Activated T-helper 1 cell treated with anti-CD3 and anti-CD28 coated beads, Interleukin-12 subunit alpha, Interleukin-12 subunit beta, Interleukin-2, Interleukin-4 antibody, amounts not matched to agents 30 ng/mL and 10 ng/mL and 1 ng/mL, durations not matched to agents 14 hours and 24 hours and 36 hours (primary cell): Measurements from ENCODE around the gene LRRC37A3. TPM values are rescaled to one million over a fixed set of nuclear protein-coding genes. Genes with fewer than 3 reads are reported as not detected.
"Not testable (repeated sequence)": the region's sequence is repeated elsewhere in the genome, so short reads cannot be mapped to it uniquely, and the experiment has no call there.

Experiments used
- DNase-seq: peaks from one replicate; pipeline ENCODE4 v3.0.0; 2021; ENCODE audit warnings: low spot score
- H3K27ac Mint-ChIP-seq: one replicate; pipeline ENCODE4 v1.8.0; 2021; ENCODE audit warnings: mild to moderate bottlenecking, mixed read lengths
- H3K27me3 Mint-ChIP-seq: one replicate; pipeline ENCODE4 v1.8.0; 2022; ENCODE audit warnings: mild to moderate bottlenecking, moderate library complexity, mixed read lengths; ENCODE audit not compliant: insufficient read depth
- H3K36me3 Mint-ChIP-seq: one replicate; pipeline ENCODE4 v1.8.0; 2021; ENCODE audit warnings: low read depth, mixed read lengths
- H3K4me1 Mint-ChIP-seq: one replicate; pipeline ENCODE4 v1.8.0; 2021; ENCODE audit warnings: low read depth, mixed read lengths
- H3K4me3 Mint-ChIP-seq: one replicate; pipeline ENCODE4 v1.8.0; 2021; ENCODE audit warnings: mild to moderate bottlenecking, moderate library complexity, mixed read lengths
- H3K9me3 Mint-ChIP-seq: one replicate; pipeline ENCODE4 v1.8.0; 2021; ENCODE audit warnings: mixed read lengths
- intact Hi-C: fragments of 100-400 bp; cut with micrococcal nuclease; formaldehyde crosslinking; loops from one replicate; pipeline ENCODE4 v1.15.1; 2024
- total RNA-seq: library from RNA; stranded (reverse); gene quantifications from 2 replicates; pipeline ENCODE4 v1.2.3, GENCODE V29; 2022

LRRC37A3 gene
- total RNA-seq, 1 donor from 2014 or later: 12.4 TPM

- H3K27me3 Mint-ChIP-seq, H3K4me1 Mint-ChIP-seq, H3K9me3 Mint-ChIP-seq, intact Hi-C loops, H3K27ac Mint-ChIP-seq, DNase-seq, H3K4me3 Mint-ChIP-seq, H3K36me3 Mint-ChIP-seq: not testable (repeated sequence)
Measured at GRCh38 chr17:64840960-64841359, 78.3 kb downstream of the LRRC37A3 start.

- H3K27ac Mint-ChIP-seq, H3K9me3 Mint-ChIP-seq, H3K36me3 Mint-ChIP-seq, DNase-seq, H3K27me3 Mint-ChIP-seq: not testable (repeated sequence)
- Mint-ChIP-seq H3K4me1 (peaks cover 21% of the 10 kb centered on the region), H3K4me3 (peak overlapping the region; percentile 7)
- intact Hi-C loops: loop anchor here (5.0 kb wide), 1 partner anchor 61 kb away; no protein-coding TSS in a partner anchor
Measured at GRCh38 chr17:64838513-64838912, 80.8 kb downstream of the LRRC37A3 start.

GRCh38 chr17:64837018-64837761, 82.1 kb downstream of the LRRC37A3 start:
- H3K9me3 Mint-ChIP-seq, H3K36me3 Mint-ChIP-seq, H3K27me3 Mint-ChIP-seq: not testable (repeated sequence)
- intact Hi-C loops: loop anchor here (5.0 kb wide), 1 partner anchor 60 kb away; no protein-coding TSS in a partner anchor
- Mint-ChIP-seq H3K27ac (peak overlapping the region; percentile 87), H3K4me3 (peak overlapping the region; percentile 92), H3K4me1 (peaks cover 21% of the 10 kb centered on the region)
- peak; percentile 87 for DNase-seq

DNA sequence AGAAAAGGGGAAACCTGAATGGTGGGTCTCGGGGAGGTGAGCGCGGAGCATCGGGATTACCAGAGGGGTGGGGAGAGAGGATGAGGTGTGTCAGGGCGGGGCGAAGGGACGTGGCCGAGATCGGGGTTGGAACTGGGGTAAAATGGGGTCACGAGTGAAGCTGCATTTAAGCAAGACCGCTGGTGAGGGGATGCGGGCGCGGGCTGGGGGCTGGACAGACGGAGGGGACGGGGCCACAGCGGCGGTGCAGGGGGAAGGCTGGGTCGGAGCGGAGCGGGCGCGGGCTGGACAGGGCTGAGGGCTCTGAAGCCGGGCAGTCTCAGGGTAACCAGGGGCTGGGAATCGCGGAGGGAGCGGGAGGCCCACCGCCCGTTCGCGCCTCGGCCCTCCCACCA, 82.7 kb downstream of the LRRC37A3 start:
- not testable (repeated sequence) for H3K27me3 Mint-ChIP-seq
- H3K4me3 Mint-ChIP-seq: peak overlapping the region; percentile 92
- intact Hi-C loops: loop anchor here (5.0 kb wide), 1 partner anchor 59 kb away; no protein-coding TSS in a partner anchor

DNA sequence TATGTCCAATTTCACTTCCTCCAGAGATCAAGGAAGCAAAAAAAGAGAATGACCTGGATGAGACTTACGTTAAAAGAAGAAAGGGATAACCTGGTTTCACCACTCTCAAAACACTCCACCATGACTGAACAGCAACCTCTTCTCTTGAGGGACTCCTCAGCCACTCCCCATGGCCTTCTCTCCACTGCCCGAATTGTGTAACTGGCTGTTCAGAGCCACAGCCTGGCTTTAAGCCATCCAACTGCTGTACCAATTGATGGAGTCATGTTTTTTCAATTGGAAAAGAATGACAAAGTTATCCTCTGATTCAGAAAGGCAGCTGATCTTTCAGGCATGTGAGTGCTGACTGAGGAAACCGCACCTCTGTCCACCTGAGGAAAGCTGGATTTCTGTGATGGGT, 85.2 kb downstream of the LRRC37A3 start:
- Mint-ChIP-seq H3K4me3 (peak overlapping the region; percentile 26), H3K4me1 (peaks cover 30% of the 10 kb centered on the region)
- H3K27ac Mint-ChIP-seq, H3K9me3 Mint-ChIP-seq, H3K27me3 Mint-ChIP-seq, DNase-seq, intact Hi-C loops, H3K36me3 Mint-ChIP-seq: not testable (repeated sequence)

More for the DNA sequence above, 82.7 kb downstream of the LRRC37A3 start:
- peak overlapping the region; percentile 81 for H3K27ac Mint-ChIP-seq
- peaks cover 21% of the 10 kb centered on the region for H3K4me1 Mint-ChIP-seq
- peak; percentile 17 for DNase-seq
- not testable (repeated sequence) for H3K9me3 Mint-ChIP-seq, H3K36me3 Mint-ChIP-seq

GRCh38 chr17:64830631-64831040, 88.6 kb downstream of the LRRC37A3 start:
- peaks cover 20% of the 10 kb centered on the region for H3K4me1 Mint-ChIP-seq
- H3K36me3 Mint-ChIP-seq, DNase-seq, H3K27ac Mint-ChIP-seq, intact Hi-C loops, H3K4me3 Mint-ChIP-seq, H3K27me3 Mint-ChIP-seq, H3K9me3 Mint-ChIP-seq: not testable (repeated sequence)

- DNase-seq, H3K27me3 Mint-ChIP-seq, H3K9me3 Mint-ChIP-seq, H3K4me3 Mint-ChIP-seq, H3K36me3 Mint-ChIP-seq, intact Hi-C loops: not testable (repeated sequence)
- H3K27ac Mint-ChIP-seq: peak overlapping the region; percentile 12
- H3K4me1 Mint-ChIP-seq: peaks cover 15% of the 10 kb centered on the region
Measured at GRCh38 chr17:64829824-64830630, 89.3 kb downstream of the LRRC37A3 start.

- intact Hi-C loops, H3K9me3 Mint-ChIP-seq: not testable (repeated sequence)
Measured at GRCh38 chr17:64829068-64829467, 90.2 kb downstream of the LRRC37A3 start.

GRCh38 chr17:64818904-64819303, 100.4 kb downstream of the LRRC37A3 start:
- intact Hi-C loops, H3K27ac Mint-ChIP-seq, H3K27me3 Mint-ChIP-seq, DNase-seq, H3K4me3 Mint-ChIP-seq, H3K4me1 Mint-ChIP-seq, H3K9me3 Mint-ChIP-seq: not testable (repeated sequence)
- H3K36me3 Mint-ChIP-seq: peaks cover 26% of the 10 kb centered on the region

More at GRCh38 chr17:64829068-64829467, 90.2 kb downstream of the LRRC37A3 start:
- not testable (repeated sequence) for H3K4me3 Mint-ChIP-seq, H3K27ac Mint-ChIP-seq, DNase-seq, H3K27me3 Mint-ChIP-seq, H3K4me1 Mint-ChIP-seq
- peaks cover 13% of the 10 kb centered on the region for H3K36me3 Mint-ChIP-seq

DNA sequence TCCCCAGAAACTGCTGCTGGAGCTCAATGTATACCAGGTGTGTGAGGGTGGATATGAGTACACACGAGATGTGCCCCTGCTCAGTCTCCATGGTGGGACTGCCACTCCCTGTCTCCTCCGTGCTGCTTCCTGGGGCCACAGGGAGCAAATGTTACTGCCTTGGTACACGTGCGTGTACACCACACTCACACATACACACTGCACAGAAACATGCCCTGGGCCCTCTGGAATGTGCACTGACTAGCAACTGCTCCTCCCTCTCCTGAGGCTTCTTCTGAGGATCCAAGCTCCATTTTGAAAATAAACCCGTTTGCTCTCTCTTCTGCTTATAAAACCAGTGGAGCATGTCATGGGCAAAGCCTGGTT, 103.5 kb downstream of the LRRC37A3 start:
- DNase-seq, intact Hi-C loops: not testable (repeated sequence)

DNA sequence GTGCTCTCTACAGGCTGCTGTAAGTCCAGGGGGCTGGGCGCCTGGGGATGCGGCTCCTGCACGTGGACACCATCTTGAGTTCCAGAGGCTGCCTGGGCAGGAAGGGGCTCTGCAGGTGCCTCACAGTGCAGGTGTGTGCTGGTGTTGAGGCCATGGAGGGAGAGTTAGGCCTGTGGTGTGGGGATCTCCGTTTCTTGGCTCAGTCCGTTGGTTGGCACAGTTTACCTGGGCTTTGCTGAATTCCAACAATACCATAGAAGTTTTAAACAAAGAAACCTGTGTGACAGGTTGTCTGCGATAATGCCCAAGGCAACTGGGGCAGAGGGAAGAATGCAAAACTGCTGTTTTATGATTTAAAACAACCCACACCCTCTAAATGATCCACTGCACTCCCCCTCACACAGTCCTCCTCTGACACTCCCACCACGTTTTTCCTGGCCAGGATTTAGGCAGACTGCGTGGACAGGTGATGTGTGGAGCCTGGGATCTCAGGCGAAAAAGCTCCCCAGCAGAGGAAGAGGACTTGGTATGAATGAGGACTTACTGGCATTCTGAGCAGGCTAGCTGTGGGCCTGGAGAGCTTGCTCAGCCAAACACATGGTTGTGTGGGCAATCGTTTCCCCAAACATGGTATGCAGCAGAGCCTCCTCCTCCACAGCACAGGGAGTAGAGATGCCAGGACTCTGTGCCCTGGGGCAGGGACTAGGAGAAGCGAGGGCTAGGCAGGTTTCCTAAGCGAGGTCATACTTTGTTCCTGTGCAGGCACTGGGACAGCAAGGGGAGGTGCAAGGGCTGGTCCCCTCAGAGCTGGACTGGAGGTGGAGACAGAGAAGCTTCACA, 104.1 kb downstream of the LRRC37A3 start:
- intact Hi-C loops: not testable (repeated sequence)
- peaks cover 21% of the 10 kb centered on the region for H3K36me3 Mint-ChIP-seq

More for the DNA sequence above, 103.5 kb downstream of the LRRC37A3 start:
- not testable (repeated sequence) for H3K9me3 Mint-ChIP-seq, H3K4me1 Mint-ChIP-seq, H3K4me3 Mint-ChIP-seq, H3K27me3 Mint-ChIP-seq, H3K27ac Mint-ChIP-seq
- peaks cover 21% of the 10 kb centered on the region for H3K36me3 Mint-ChIP-seq

DNA sequence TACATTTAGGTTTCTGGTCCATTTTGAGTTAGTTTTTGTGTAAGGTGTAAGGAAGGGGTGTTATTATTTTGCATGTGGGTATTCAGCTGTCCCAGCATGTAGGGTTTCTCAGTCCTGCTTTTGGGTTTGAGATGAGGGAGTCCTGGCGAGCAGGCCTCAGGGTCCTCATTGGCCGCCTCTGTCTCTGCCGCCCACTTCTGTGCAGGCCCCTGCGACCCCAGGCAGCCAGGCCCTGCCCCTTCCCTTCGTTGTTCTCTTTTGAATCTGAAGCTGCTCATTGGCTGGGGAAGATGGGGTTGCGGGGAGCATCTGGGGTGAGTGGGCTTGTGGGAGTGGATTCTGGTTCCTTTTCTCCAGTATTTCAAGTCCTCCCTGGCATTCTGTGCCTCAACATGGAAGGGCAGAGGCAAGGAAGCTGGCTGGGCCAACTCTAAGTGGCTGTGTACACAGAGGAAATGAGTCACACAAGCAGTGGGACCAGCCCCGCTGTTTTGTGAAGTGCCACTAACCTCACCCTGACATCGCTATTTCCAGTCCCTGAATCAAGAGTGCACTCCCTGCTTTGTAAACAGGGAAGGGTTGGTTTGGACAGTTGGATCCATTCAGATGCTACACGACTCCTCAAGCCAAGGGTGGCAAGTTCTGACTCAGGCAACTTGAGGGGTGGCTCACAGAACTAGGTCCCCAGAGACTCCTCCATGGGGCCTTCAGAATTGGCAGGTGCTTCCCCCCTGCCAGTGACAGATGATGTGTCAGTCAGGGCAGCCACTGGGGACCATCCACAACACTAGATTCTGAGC, 110.9 kb downstream of the LRRC37A3 start:
- H3K4me3 Mint-ChIP-seq: peak overlapping the region; percentile 42
- peak; percentile 60 for DNase-seq
- H3K9me3 Mint-ChIP-seq, intact Hi-C loops, H3K27me3 Mint-ChIP-seq: not testable (repeated sequence)
- H3K4me1 Mint-ChIP-seq: peaks cover 17% of the 10 kb centered on the region
- H3K36me3 Mint-ChIP-seq: peaks cover 18% of the 10 kb centered on the region
- H3K27ac Mint-ChIP-seq: peak overlapping the region; percentile 96

More for the DNA sequence above, 104.1 kb downstream of the LRRC37A3 start:
- H3K4me3 Mint-ChIP-seq, DNase-seq, H3K27ac Mint-ChIP-seq, H3K4me1 Mint-ChIP-seq, H3K9me3 Mint-ChIP-seq, H3K27me3 Mint-ChIP-seq: not testable (repeated sequence)
